Measurements from ENCODE around the gene ZNF366.
A peak's percentile ranks its signal among the peaks of the same experiment; 100 is the strongest.
"Not testable (repeated sequence)": the region's sequence is repeated elsewhere in the genome, so short reads cannot be mapped to it uniquely, and the experiment has no call there.

The ZNF366 gene

GRCh38 chr5:72408127-72408526 is 99.1 kb downstream of the ZNF366 start:
- peak; percentile 52 for DNase-seq (ENCODE audit: low spot score)

- no peak for DNase-seq (ENCODE audit: low spot score)
Measured at GRCh38 chr5:72407541-72407940, 99.7 kb downstream of the ZNF366 start.

DNA sequence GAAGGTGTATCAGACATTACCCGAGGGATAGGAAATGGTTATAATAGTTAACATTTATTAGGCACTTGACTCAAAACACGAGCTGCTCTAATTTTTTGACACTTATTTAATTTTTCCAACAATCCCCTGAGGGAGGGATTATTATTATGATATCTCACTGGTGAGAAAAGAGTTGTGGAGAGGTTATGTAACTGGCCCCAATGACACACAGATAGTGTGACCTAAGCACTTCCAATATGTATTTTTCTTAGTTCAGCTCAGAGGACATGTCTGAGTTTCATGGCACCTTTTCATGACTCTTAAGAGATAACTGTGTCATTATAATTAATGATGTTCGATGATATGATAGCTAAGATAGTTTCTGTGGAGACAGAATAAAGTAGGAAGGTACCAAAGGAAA is 100.1 kb downstream of the ZNF366 start:
- no peak for DNase-seq (ENCODE audit: low spot score)

- not testable (repeated sequence) for DNase-seq (ENCODE audit: low spot score)
Measured at GRCh38 chr5:72404771-72405170, 102.4 kb downstream of the ZNF366 start.

DNA sequence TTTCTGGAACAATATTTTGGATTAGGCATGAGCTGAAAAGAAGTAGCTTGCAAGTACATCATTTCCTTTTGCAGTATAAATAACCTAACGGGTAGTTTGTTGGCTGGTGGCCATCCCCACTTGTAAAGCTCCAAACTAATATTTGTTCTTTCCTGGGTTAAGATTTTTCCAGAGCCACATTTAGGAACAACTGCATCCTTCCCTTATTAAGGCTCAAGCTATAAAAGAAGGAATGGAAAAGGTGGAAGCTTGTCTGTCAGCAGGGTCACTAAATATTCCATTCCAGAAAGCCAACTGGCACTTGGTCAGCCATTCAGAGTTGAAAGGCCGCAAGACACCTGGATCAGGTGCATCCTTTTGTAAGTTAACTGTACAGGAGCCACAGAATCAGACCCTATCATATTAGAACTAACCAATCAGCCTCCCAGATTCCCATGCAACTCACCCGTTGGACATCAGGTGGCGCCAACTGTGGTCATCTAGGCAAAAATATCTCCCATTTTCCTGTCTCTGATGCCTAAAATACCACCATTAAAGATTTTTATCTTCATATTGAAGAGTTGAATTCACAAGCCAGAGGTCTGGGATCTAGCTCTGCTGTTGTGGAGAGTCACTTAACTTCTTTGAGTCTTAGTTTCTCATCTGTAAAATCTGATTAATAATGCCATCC is 104.1 kb downstream of the ZNF366 start:
- no peak for DNase-seq (ENCODE audit: low spot score)

- no peak for DNase-seq (ENCODE audit: low spot score)
Measured at GRCh38 chr5:72402381-72402890, 104.8 kb downstream of the ZNF366 start.

DNA sequence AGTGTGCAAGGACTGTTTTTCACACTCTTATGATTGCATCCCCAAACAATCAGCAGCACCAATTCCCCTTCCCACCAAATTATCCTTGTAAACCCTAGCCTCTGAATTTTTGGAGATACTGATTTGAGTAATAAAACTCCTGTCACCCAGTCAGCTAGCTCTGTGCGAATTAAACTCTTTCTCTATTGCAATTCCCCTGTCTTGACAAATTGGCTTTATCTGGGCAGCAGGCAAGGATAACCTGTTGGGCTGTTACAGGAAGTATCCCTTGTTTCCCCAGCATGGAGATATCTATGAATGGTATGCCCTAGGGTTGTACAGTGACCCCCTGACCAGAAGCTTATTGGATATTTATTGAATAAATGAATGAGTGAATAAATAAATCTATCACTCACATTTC is 106.3 kb downstream of the ZNF366 start:
- no peak for DNase-seq (ENCODE audit: low spot score)

GRCh38 chr5:72397836-72398235 is 109.4 kb downstream of the ZNF366 start:
- no peak for DNase-seq (ENCODE audit: low spot score)

DNA sequence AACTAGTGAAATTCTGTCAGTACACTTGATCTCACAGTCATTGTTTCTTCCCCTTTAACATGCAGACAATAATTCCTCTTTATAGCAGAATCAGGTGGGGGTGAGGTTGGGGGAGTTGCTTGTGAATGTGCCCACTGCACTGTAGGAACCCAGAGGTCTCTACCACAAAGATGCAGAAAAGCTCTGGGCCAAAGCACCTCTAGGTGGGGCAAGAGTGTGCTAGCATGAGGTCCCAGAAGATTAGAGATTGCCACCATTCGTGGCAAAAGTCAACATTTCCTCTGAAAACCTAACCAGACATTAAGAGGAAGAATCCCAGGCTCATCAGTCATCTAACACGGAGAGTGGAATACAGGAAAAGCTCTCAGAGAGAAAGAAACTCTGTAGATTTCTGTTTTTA is 112.5 kb downstream of the ZNF366 start:
- no peak for DNase-seq (ENCODE audit: low spot score)

GRCh38 chr5:72393052-72393451 is 114.2 kb downstream of the ZNF366 start:
- DNase-seq (ENCODE audit: low spot score), result no peak
